GM15510 (cell line): ENCODE results near the gene PCYT1B.

Experiments used
- POLR2A ChIP-seq: IDR thresholded peaks from 3 replicates; pipeline ENCODE4 v1.6.1; 2011; ENCODE audit warnings: borderline replicate concordance; ENCODE audit not compliant: insufficient read length; ENCODE audit errors: extremely low read depth

The PCYT1B gene

DNA sequence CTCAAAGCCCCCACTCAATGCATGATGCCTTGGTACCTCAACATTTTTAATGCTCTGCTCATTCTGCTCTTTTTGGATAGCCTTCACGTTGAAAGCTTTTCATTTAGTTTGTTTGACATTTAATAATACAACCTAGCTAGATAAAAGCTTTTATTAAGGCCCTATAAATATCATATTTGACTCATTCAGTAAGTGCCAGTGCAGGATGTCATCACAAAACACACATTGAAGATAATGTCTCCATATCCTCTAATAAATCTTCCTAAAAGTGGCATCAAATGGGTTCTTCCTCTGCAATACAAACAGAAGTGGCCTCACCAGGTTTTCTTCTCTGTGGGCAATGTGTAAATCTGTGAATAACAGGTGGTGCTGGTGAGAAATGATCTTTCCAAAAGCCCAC is 12.0 kb upstream of the PCYT1B start:
- no peak for TF ChIP-seq POLR2A

DNA sequence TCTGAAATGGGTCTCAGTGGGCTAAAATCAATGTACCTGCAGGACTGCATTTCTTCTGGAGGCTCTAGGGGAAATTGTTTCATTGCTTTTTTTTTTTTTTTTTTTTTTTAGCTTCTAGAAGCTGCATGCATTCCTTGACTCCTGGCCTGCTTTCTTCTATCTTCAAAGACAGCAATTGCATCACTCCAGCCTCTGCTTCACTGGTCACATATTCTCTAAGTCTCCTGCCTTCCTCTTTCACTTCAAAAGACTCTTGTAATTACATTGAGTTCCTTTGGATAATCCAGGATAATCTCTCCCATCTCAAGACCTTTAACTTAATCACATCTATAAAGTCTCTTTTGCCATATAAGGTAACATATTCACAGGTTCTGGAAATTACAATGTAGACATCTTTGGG is 11.3 kb upstream of the PCYT1B start:
- no peak for TF ChIP-seq POLR2A

DNA sequence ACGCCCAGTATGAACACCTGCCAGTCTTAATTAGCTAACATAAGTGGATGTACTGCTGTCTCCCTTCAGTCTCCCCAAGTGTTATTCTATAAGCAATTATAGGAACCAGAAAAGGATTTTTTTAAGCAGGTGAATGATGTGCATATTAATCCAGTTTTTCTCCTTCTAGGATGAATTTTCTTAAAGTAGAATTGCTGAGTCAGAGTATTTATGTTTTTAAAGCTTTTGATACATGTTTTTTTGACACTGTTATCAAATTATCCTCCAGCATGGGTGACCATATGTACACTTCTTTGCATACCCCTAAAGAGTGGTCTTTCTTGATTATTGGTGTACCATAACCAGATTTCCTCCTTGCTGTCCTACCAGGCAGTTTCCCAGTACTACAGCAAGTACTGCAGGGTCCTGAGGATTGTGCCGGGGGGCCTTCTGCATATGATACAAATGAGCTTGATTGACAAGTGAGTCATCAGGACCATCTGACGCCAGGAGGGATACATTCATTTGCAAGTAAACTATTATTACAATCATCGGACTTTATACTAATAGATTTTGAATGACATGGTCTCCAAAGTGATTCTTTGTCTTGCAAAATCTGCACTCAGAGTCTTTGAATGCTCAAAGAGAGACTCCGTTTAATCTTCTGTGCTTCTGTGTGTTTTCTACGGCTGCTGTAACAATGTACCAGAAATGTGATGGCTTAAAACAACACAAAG is 10.7 kb upstream of the PCYT1B start:
- no peak for TF ChIP-seq POLR2A

GRCh38 chrX:24651783-24652182 is 4.6 kb upstream of the PCYT1B start:
- TF ChIP-seq POLR2A = no peak

GRCh38 chrX:24648495-24648894 is 1.3 kb upstream of the PCYT1B start:
- TF ChIP-seq POLR2A = no peak

GRCh38 chrX:24646745-24647182 is 383 bp downstream of the PCYT1B start:
- TF ChIP-seq POLR2A = no peak

- no peak for TF ChIP-seq POLR2A
Measured at GRCh38 chrX:24646006-24646405, 1.1 kb downstream of the PCYT1B start.

DNA sequence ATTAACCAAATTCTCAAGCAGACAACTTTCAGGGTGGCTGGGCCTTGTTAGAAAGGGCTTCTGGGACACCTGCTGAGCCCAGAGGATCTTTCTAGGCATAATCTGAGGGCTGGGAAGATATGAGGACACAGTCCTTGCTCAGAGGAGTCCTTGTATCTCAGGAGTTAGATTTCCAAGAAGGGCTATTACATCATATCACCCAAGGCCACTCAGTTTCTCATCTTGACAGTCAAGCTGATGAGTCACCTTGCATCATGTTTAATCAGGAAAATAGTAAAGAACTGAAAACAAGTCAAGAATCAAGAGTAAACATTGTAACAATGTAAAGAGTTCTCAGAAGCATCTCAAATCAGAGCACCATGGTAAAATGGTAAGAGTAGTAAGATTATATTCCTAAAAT is 4.0 kb downstream of the PCYT1B start:
- TF ChIP-seq POLR2A = no peak

DNA sequence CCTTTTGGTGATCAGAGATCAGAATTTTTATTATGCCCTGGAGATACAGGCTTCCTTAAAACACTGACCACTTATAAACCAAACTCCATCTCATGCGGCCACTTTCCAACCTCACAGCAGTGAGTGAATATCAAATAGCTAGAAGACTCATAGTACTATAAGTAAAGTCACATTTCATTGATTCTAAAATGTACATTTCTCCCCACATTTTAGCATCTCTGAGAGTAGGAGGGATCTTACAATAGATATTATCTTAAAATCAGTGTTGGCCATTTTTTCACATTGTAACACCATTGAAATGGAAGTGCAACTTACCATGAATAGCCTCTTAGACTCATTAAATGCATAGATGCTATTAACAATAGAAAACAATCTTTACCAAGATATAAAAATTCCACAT is 17.4 kb downstream of the PCYT1B start:
- TF ChIP-seq POLR2A = no peak

DNA sequence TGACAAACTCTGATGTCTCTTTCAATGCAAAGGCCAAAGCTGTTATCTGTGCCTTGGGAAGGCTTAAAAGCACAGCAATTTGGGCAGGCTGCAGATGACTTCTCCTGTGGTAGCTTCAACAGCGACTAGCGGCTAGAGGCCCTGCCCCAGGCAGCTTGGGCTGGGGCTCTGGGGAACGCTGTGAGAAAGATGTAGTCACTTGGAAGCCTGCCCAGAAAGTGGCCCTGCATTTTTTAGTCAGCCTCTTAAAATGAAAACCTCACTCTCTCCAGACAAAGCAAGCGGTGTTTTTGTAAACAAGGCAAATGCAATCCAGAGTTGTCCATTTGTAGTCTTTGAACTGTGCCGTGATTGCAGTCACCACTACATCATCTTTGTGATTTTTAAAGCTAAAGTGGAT is 27.5 kb downstream of the PCYT1B start:
- no peak for TF ChIP-seq POLR2A

- no peak for TF ChIP-seq POLR2A
Measured at GRCh38 chrX:24610516-24610915, 36.6 kb downstream of the PCYT1B start.

DNA sequence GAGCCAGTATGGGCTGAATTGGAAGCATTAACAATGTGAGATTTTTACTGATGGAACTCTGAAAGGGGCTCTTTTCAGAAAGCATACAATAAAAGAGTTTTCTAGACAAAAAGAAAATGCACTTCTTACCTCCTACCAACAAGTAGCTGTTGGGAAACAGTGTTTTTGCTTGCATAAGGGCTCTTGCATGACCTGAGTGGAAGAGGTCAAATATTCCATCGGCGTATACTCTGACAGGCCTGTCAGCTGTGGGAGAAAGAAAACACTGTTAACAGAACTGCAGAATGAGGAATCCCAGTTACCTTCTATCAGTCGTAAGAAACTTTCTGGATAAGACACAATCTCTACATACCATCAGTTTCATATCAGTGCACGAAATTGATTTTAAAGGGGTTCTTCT is 39.5 kb downstream of the PCYT1B start:
- no peak for TF ChIP-seq POLR2A

DNA sequence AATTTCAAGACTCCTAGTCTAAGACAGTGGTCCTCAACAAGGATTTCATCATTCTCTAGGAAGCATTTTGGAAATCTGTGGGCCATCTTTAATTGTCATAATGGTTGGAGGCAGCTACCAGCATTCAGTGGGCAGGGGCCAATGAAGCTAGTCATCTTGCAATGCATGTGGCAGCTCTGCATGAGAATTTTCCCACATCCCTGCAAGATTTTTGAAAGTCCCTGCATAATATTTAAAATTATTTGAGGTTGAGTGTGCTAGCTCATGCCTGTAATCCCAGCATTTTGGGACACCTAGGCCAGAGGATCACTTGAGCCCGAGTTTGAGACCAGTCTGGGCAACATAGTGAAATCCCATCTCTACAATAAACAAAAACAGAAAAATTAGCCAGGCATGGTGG is 44.0 kb downstream of the PCYT1B start:
- TF ChIP-seq POLR2A = no peak

GRCh38 chrX:24601858-24602257 is 45.3 kb downstream of the PCYT1B start:
- no peak for TF ChIP-seq POLR2A

GRCh38 chrX:24594501-24594900 is 52.6 kb downstream of the PCYT1B start:
- TF ChIP-seq POLR2A = no peak

- TF ChIP-seq POLR2A = no peak
Measured at GRCh38 chrX:24590111-24590510, 57.0 kb downstream of the PCYT1B start.

DNA sequence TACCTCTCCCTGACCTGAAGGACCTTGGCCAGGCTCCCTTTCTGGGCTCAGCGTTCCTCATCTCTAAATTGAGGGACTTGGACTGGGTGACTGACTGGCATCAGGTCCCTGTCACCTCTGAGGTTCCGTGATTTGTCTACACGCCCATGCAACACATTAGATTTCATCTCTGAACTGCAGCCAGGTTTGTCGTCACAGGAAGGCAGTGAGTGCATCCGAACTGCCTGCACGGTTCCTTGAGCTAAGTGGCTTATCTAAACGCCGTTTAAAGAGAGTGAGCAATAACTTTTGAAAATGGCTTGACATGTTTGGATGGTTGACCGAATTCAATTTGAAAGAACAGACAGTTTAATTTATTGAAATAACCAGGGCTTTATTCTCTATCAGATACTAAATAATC is 70.1 kb downstream of the PCYT1B start:
- no peak for TF ChIP-seq POLR2A
